ENCODE measurements around the gene CORIN.

- TF ChIP-seq EP300 (IDR thresholded peaks at IDR 0.05) (no peak), POLR2A (IDR thresholded peaks at IDR 0.05) (no peak)
Measured at GRCh38 chr4:47837908-47838294, at the start of gene CORIN.
